ENCODE results near the gene LRFN5. TPM values are rescaled to one million over a fixed set of nuclear protein-coding genes. Genes with fewer than 3 reads are reported as not detected.

LRFN5 gene
- total and polyA plus RNA-seq, 10 of the 15 experiments (the other 5 are each of a cell fraction or from before 2014, with no cell fraction given): 0.06 to 1.2 TPM; not detected in 8

DNA sequence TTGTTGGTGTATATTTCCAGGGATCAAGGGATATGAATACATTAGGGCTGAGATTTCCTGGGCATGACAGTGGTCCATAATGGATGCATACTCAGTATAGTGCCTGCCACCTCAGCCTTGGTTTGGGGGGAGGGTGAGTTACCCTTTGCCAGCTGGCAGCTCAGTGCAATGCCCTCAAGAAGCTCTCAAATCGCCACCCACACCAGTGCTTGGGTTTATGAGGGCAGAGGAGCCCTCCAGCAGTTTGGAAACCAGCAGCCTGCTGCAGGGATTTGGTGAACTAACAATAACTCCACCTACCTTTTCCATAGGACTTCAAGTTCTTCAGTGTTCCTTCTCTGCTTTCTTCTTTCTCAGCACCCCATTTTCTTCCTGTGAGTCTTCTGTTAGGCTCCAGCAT lies 218.9 kb downstream of the LRFN5 start (continued):
- TF ChIP-seq, protein P1, sequence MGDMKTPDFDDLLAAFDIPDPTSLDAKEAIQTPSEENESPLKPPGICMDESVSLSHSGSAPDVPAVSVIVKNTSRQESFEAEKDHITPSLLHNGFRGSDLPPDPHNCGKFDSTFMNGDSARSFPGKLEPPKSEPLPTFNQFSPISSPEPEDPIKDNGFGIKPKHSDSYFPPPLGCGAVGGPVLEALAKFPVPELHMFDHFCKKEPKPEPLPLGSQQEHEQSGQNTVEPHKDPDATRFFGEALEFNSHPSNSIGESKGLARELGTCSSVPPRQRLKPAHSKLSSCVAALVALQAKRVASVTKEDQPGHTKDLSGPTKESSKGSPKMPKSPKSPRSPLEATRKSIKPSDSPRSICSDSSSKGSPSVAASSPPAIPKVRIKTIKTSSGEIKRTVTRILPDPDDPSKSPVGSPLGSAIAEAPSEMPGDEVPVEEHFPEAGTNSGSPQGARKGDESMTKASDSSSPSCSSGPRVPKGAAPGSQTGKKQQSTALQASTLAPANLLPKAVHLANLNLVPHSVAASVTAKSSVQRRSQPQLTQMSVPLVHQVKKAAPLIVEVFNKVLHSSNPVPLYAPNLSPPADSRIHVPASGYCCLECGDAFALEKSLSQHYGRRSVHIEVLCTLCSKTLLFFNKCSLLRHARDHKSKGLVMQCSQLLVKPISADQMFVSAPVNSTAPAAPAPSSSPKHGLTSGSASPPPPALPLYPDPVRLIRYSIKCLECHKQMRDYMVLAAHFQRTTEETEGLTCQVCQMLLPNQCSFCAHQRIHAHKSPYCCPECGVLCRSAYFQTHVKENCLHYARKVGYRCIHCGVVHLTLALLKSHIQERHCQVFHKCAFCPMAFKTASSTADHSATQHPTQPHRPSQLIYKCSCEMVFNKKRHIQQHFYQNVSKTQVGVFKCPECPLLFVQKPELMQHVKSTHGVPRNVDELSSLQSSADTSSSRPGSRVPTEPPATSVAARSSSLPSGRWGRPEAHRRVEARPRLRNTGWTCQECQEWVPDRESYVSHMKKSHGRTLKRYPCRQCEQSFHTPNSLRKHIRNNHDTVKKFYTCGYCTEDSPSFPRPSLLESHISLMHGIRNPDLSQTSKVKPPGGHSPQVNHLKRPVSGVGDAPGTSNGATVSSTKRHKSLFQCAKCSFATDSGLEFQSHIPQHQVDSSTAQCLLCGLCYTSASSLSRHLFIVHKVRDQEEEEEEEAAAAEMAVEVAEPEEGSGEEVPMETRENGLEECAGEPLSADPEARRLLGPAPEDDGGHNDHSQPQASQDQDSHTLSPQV (IDR thresholded peaks at IDR 0.05): no peak
- no peak for TF ChIP-seq CREM (IDR thresholded peaks at IDR 0.05; ENCODE audit: low read depth)

DNA sequence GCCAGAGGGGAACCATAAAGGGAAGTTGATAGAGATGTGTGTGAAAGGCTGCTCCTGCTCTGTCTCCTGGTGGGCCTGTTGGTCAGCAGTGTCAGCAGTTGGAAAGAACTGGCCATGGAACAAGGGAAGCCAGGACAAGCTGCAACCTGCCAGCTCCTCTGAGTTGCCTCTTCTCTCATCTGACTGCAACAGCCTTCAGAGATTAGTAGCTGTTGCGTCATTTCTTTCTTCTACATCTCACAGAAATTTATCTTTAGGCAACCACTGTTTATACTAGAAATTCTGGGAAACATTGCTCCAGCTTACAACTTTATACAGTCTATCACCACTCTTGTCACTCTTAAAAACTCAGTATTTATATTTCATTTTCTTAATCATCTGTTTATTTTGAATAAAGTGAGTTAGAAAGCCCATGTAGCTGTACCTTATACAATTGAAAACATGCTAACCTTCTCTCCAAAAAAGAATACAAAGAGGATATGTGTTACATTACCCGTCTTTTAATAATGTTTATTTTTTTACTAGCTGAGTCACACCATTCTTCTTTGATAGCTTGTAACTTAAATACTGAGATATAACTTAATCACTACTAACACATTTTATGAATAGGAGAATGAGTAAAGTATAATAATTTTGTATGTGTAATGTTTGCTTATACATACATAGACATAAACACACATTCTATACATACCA lies 224.2 kb downstream of the LRFN5 start:
- TF ChIP-seq GABPA (IDR thresholded peaks at IDR 0.05; ENCODE audit: low read depth): no peak
- no peak for TF ChIP-seq EGR1 (IDR thresholded peaks at IDR 0.05; ENCODE audit: borderline replicate concordance in 1 of 2, low read depth in 2 of 2, low read length in 2 of 2)
- TF ChIP-seq, protein P2, sequence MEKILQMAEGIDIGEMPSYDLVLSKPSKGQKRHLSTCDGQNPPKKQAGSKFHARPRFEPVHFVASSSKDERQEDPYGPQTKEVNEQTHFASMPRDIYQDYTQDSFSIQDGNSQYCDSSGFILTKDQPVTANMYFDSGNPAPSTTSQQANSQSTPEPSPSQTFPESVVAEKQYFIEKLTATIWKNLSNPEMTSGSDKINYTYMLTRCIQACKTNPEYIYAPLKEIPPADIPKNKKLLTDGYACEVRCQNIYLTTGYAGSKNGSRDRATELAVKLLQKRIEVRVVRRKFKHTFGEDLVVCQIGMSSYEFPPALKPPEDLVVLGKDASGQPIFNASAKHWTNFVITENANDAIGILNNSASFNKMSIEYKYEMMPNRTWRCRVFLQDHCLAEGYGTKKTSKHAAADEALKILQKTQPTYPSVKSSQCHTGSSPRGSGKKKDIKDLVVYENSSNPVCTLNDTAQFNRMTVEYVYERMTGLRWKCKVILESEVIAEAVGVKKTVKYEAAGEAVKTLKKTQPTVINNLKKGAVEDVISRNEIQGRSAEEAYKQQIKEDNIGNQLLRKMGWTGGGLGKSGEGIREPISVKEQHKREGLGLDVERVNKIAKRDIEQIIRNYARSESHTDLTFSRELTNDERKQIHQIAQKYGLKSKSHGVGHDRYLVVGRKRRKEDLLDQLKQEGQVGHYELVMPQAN (conservative IDR thresholded peaks at IDR 0.05): no peak
- TF ChIP-seq, protein P3, sequence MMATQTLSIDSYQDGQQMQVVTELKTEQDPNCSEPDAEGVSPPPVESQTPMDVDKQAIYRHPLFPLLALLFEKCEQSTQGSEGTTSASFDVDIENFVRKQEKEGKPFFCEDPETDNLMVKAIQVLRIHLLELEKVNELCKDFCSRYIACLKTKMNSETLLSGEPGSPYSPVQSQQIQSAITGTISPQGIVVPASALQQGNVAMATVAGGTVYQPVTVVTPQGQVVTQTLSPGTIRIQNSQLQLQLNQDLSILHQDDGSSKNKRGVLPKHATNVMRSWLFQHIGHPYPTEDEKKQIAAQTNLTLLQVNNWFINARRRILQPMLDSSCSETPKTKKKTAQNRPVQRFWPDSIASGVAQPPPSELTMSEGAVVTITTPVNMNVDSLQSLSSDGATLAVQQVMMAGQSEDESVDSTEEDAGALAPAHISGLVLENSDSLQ (IDR thresholded peaks at IDR 0.05): no peak
- TF ChIP-seq CTCF (IDR thresholded peaks at IDR 0.05 in 2 of 3, conservative IDR thresholded peaks at IDR 0.05 in 1 of 3; ENCODE audit: control insufficient read depth in 2 of 3, extremely low read depth in 1 of 3, insufficient read depth in 1 of 3, low read depth in 3 of 3, low read length in 3 of 3): no peak
- TF ChIP-seq LARP7 (IDR thresholded peaks at IDR 0.05): no peak
- no peak for TF ChIP-seq MTA2 (IDR thresholded peaks at IDR 0.05; ENCODE audit: low read depth)
- TF ChIP-seq BRCA1 (IDR thresholded peaks at IDR 0.05; ENCODE audit: low read depth, low read length): no peak
- no peak for TF ChIP-seq CHD4 (IDR thresholded peaks at IDR 0.05)
- ChIA-PET RAD21 (ENCODE audit: unreplicated experiment) (interaction anchor here (0.6 kb wide), 1 partner anchor 1221 kb away, joined by 4 read pairs; no protein-coding TSS in a partner anchor), POLR2A (interaction anchor here (0.8 kb wide), 1 partner anchor 24 kb away, joined by 3 read pairs; no protein-coding TSS in a partner anchor), CTCF (interaction anchor here (0.9 kb wide), 1 partner anchor 14 kb away, joined by 3 read pairs; no protein-coding TSS in a partner anchor), SMC1A (ENCODE audit: uncharacterized antibody, unreplicated experiment) (interaction anchor here (0.8 to 1.5 kb wide), 4 partner anchors 9 to 22 kb away, joined by 3 to 4 read pairs (median 3); no protein-coding TSS in a partner anchor)
- WGBS (ENCODE audit: insufficient coverage, insufficient replicate concordance, low lambda C conversion rate, missing lambda C conversion rate): 36% methylated on average over 2 of the region's 2 CpGs
- DNase-seq (ENCODE audit: low read depth, low spot score) (no peak), ATAC-seq (no peak), FAIRE-seq (no peak)
- intact Hi-C loops (cut with micrococcal nuclease; ENCODE audit: unreplicated experiment): no loop called here
- H3K36me3 ChIP-seq (ENCODE audit: control insufficient read depth in 2 of 2, insufficient read depth in 2 of 2, low read length in 1 of 2): no peaks in the 10 kb centered on the region
- no peak overlapping the region for H3K4me3 ChIP-seq
- no peak overlapping the region for H2AFZ ChIP-seq (ENCODE audit: control insufficient read depth, low read depth, low read length)
- H3K27me3 ChIP-seq (replicated peaks in 1 of 2; ENCODE audit: control insufficient read depth in 2 of 2, insufficient read depth in 2 of 2, low read length in 1 of 2): no peaks in the 10 kb centered on the region
- in situ Hi-C loops (cut with MboI): no loop called here
- no TSS peak for BruUV-seq (replicated peaks)
- no peaks in the 10 kb centered on the region for H3K79me2 ChIP-seq (ENCODE audit: control insufficient read depth, insufficient read depth, low read length)
- H3K9ac ChIP-seq (ENCODE audit: control insufficient read depth, insufficient read depth, low read length): no peak overlapping the region
- no peaks in the 10 kb centered on the region for H4K20me1 ChIP-seq (ENCODE audit: control insufficient read depth, insufficient read depth)
- H3K9me3 ChIP-seq (replicated peaks; ENCODE audit: control insufficient read depth, insufficient read depth, low read length): no peaks in the 10 kb centered on the region
- H3K27ac ChIP-seq (ENCODE audit: control insufficient read depth, insufficient read depth): no peak overlapping the region
- H3K4me2 ChIP-seq (ENCODE audit: control insufficient read depth, insufficient read depth): no peak overlapping the region
- H3K4me1 ChIP-seq (ENCODE audit: control insufficient read depth, insufficient read depth, low read length): no peaks in the 10 kb centered on the region

All from GM12878 (cell line).